Fibroblast of the aortic adventitia (primary cell): ENCODE measurements around the gene CACNA2D2. TPM values are rescaled to one million over a fixed set of nuclear protein-coding genes. Genes with fewer than 3 reads are reported as not detected.
A peak's percentile ranks its signal among the peaks of the same experiment; 100 is the strongest.

Experiments
- DNase-seq: peaks from one replicate; pipeline ENCODE4 v3.0.0-alpha.2; 2010; ENCODE audit warnings: low read depth
- H3K4me3 ChIP-seq: 2 replicates; pipeline ENCODE4 v1.5.1; 2011; ENCODE audit warnings: low read depth, mild to moderate bottlenecking, control low read depth, low read length, moderate library complexity
- CTCF ChIP-seq: IDR thresholded peaks from 2 replicates; pipeline ENCODE4 v1.5.1; 2011; ENCODE audit warnings: mild to moderate bottlenecking, low read length, control low read depth, inconsistent platforms; ENCODE audit not compliant: insufficient read depth
- total RNA-seq: library from RNA; depleted of rRNA; stranded (reverse); fragments of >200 nt; gene quantifications from 2 replicates; pipeline ENCODE4 v1.2.3, GENCODE V29; 2012; ENCODE audit warnings: low replicate concordance

The CACNA2D2 gene
- total RNA-seq, 1 donor, result not detected

GRCh38 chr3:50478671-50479260, 24.7 kb downstream of the CACNA2D2 start:
- no peak for TF ChIP-seq CTCF
- no peak for DNase-seq
- H3K4me3 ChIP-seq, result no peak overlapping the region

GRCh38 chr3:50478051-50478450, 25.4 kb downstream of the CACNA2D2 start:
- no peak overlapping the region for H3K4me3 ChIP-seq
- DNase-seq, result no peak
- no peak for TF ChIP-seq CTCF

- no peak for DNase-seq
- TF ChIP-seq CTCF, result no peak
- H3K4me3 ChIP-seq, result no peak overlapping the region
Measured at GRCh38 chr3:50475348-50475747, 28.1 kb downstream of the CACNA2D2 start.

- no peak for TF ChIP-seq CTCF
- H3K4me3 ChIP-seq, result no peak overlapping the region
- peak; percentile 43 for DNase-seq
Measured at GRCh38 chr3:50474717-50475116, 28.7 kb downstream of the CACNA2D2 start.

- DNase-seq, result no peak
- TF ChIP-seq CTCF, result no peak
- no peak overlapping the region for H3K4me3 ChIP-seq
Measured at GRCh38 chr3:50473768-50474167, 29.7 kb downstream of the CACNA2D2 start.

GRCh38 chr3:50472958-50473357, 30.5 kb downstream of the CACNA2D2 start:
- no peak overlapping the region for H3K4me3 ChIP-seq
- TF ChIP-seq CTCF, result no peak
- DNase-seq, result no peak

GRCh38 chr3:50470658-50471057, 32.8 kb downstream of the CACNA2D2 start:
- no peak for TF ChIP-seq CTCF
- no peak overlapping the region for H3K4me3 ChIP-seq
- DNase-seq, result no peak
